ENCODE data around the gene GNGT2.

Gene GNGT2

DNA sequence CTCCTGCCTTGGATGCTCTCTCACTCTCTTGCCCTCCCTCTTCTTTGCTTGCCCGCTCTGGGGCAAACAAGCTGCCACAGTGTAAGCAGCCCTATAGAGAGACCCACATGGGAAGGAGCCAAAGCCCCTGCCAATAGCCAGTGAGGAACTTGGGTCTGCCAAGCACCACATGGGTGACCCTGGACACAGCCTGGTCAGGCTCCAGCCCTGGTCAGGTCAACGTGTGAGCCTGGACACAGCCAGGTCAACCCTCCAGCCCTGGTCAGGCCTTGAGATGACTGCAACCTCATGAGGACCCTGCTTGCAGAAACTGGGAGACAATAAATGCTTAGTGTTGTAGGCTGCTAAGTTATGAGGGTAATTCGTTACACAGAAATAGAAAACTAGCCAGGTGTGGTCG is 34.5 kb upstream of the GNGT2 start:
- TF ChIP-seq NFIC (IDR thresholded peaks at IDR 0.05) (no peak), CREB1 (IDR thresholded peaks at IDR 0.05; ENCODE audit: low read depth) (no peak), EGR1 (IDR thresholded peaks at IDR 0.05) (no peak), TAF1 (IDR thresholded peaks at IDR 0.05; ENCODE audit: low read depth) (no peak), TCF12 (IDR thresholded peaks at IDR 0.05; ENCODE audit: low read depth) (no peak), EP300 (IDR thresholded peaks at IDR 0.05; ENCODE audit: borderline replicate concordance) (no peak)

DNA sequence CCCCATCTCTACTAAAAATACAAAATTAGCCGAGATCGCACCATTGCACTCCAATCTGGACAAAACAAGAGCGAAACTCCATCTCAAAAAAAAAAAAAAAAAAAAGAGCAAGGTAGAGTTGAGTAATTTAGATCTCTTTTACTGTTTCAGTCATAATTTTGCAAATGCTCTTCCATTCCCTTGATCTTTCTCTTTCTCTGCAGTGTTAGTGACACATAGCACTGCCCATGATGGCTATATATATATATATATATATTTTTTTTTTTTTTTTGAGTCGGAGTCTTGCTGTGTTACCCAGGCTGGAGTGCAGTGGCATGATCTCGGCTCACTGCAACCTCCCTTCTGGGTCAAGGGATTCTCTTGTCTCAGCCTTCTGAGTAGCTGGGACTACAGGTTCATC is 32.4 kb upstream of the GNGT2 start:
- TF ChIP-seq, protein P1, sequence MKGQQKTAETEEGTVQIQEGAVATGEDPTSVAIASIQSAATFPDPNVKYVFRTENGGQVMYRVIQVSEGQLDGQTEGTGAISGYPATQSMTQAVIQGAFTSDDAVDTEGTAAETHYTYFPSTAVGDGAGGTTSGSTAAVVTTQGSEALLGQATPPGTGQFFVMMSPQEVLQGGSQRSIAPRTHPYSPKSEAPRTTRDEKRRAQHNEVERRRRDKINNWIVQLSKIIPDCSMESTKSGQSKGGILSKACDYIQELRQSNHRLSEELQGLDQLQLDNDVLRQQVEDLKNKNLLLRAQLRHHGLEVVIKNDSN (IDR thresholded peaks at IDR 0.05): no peak
- TF ChIP-seq CREB1 (IDR thresholded peaks at IDR 0.05; ENCODE audit: low read depth): no peak
- TF ChIP-seq CEBPB (IDR thresholded peaks at IDR 0.05): no peak
- TF ChIP-seq TAF1 (IDR thresholded peaks at IDR 0.05; ENCODE audit: low read depth): no peak
- no peak for TF ChIP-seq YY1 (IDR thresholded peaks at IDR 0.05; ENCODE audit: low read depth)
- TF ChIP-seq NFIC (IDR thresholded peaks at IDR 0.05): no peak
- TF ChIP-seq FOXM1 (IDR thresholded peaks at IDR 0.05; ENCODE audit: borderline replicate concordance, low read depth): no peak

DNA sequence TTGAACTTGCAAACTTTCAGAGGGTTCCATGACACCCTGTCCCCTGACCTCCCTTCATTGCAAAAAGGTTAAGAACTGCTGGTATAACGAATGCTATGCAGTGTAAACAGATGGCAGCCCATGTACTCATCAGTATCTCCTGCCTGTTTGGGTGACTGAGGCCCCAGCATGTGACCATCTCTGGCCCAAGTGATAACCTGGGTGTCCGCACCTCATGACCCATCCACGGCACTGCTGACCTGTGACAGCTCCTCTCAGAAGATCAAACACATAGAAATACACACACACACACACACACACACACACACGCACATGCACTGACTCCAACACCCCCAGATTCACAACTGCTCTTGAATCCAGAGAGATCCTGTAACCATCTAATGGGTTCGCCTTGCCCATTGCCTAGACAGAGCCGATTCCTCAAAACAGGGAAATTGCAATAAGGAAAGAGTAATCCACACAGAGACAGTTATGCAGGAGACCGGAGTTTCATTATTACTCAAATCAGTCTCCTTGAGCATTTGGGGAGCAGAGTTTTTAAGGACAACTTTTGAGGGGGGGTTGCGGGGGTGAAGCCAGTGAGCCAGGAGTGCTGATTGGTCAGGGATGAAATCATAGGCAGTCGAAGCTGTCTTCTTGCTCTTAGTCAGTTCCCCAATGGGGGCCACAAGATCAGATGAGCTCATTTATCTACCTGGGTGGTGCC is 31.5 kb upstream of the GNGT2 start:
- no peak for TF ChIP-seq ZBTB7A (IDR thresholded peaks at IDR 0.05; ENCODE audit: low read depth)
- TF ChIP-seq, protein P1 (IDR thresholded peaks at IDR 0.05): no peak
- no peak for TF ChIP-seq CREB1 (IDR thresholded peaks at IDR 0.05; ENCODE audit: low read depth)
- TF ChIP-seq, protein P2, sequence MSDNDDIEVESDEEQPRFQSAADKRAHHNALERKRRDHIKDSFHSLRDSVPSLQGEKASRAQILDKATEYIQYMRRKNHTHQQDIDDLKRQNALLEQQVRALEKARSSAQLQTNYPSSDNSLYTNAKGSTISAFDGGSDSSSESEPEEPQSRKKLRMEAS (IDR thresholded peaks at IDR 0.05): no peak
- TF ChIP-seq, protein P3, sequence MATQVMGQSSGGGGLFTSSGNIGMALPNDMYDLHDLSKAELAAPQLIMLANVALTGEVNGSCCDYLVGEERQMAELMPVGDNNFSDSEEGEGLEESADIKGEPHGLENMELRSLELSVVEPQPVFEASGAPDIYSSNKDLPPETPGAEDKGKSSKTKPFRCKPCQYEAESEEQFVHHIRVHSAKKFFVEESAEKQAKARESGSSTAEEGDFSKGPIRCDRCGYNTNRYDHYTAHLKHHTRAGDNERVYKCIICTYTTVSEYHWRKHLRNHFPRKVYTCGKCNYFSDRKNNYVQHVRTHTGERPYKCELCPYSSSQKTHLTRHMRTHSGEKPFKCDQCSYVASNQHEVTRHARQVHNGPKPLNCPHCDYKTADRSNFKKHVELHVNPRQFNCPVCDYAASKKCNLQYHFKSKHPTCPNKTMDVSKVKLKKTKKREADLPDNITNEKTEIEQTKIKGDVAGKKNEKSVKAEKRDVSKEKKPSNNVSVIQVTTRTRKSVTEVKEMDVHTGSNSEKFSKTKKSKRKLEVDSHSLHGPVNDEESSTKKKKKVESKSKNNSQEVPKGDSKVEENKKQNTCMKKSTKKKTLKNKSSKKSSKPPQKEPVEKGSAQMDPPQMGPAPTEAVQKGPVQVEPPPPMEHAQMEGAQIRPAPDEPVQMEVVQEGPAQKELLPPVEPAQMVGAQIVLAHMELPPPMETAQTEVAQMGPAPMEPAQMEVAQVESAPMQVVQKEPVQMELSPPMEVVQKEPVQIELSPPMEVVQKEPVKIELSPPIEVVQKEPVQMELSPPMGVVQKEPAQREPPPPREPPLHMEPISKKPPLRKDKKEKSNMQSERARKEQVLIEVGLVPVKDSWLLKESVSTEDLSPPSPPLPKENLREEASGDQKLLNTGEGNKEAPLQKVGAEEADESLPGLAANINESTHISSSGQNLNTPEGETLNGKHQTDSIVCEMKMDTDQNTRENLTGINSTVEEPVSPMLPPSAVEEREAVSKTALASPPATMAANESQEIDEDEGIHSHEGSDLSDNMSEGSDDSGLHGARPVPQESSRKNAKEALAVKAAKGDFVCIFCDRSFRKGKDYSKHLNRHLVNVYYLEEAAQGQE (IDR thresholded peaks at IDR 0.05; ENCODE audit: low read depth): no peak
- no peak for TF ChIP-seq RAD21 (IDR thresholded peaks at IDR 0.05; ENCODE audit: low read depth)
- no peak for TF ChIP-seq TEAD4 (IDR thresholded peaks at IDR 0.05)

DNA sequence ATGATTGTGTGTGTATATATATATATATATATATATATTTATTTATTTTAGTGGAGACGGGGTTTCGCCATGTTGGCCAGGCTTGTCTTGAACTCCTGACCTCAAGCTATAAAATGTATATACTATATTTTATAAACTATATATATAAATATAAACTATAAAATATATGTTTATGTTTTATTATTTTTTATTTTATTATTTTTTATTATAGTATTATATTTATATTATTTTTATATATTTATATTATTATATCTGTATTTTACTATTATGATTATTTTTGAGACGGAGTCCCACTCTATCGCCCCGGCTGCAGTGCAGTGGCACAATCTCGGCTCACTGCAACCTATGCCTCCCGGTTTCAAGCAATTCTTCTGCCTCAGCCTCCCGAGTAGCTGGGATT is 30.7 kb upstream of the GNGT2 start:
- TF ChIP-seq TEAD4 (IDR thresholded peaks at IDR 0.05) (no peak), FOXM1 (IDR thresholded peaks at IDR 0.05; ENCODE audit: borderline replicate concordance, low read depth) (no peak), TCF12 (IDR thresholded peaks at IDR 0.05; ENCODE audit: low read depth) (no peak), EGR1 (IDR thresholded peaks at IDR 0.05) (no peak), NFIC (IDR thresholded peaks at IDR 0.05) (no peak), RAD21 (IDR thresholded peaks at IDR 0.05; ENCODE audit: low read depth) (no peak), YY1 (IDR thresholded peaks at IDR 0.05; ENCODE audit: low read depth) (no peak), CEBPB (IDR thresholded peaks at IDR 0.05) (no peak), EP300 (IDR thresholded peaks at IDR 0.05; ENCODE audit: borderline replicate concordance) (no peak), TAF1 (IDR thresholded peaks at IDR 0.05; ENCODE audit: low read depth) (no peak), CREB1 (IDR thresholded peaks at IDR 0.05; ENCODE audit: low read depth) (no peak), ZBTB7A (IDR thresholded peaks at IDR 0.05; ENCODE audit: low read depth) (no peak)
- TF ChIP-seq, protein P2 (IDR thresholded peaks at IDR 0.05): no peak
- TF ChIP-seq, protein P1 (IDR thresholded peaks at IDR 0.05): no peak
- TF ChIP-seq, protein P3 (IDR thresholded peaks at IDR 0.05; ENCODE audit: low read depth): no peak

DNA sequence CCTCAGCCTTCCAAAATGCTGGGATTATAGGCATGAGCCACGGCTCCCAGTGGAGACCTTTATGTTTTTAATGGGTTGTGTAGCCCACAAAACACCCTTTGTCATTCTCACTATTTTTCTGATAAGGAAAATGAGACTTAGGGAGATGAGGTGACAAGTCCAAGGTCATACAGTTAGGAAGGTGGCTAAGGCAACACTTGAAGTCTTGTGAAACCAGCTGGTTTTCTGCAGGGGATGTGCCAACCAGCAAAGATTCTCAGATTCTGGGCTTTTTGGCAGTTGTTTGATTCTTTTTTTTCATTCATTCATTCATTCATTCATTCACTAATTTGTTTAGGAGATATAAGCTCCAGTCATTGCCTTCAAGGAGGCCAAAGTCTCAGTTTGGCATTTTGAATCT is 30.2 kb upstream of the GNGT2 start:
- TF ChIP-seq RAD21 (IDR thresholded peaks at IDR 0.05; ENCODE audit: low read depth) (no peak), CREB1 (IDR thresholded peaks at IDR 0.05; ENCODE audit: low read depth) (no peak), EP300 (IDR thresholded peaks at IDR 0.05; ENCODE audit: borderline replicate concordance) (no peak), TAF1 (IDR thresholded peaks at IDR 0.05; ENCODE audit: low read depth) (no peak), ZBTB7A (IDR thresholded peaks at IDR 0.05; ENCODE audit: low read depth) (no peak), EGR1 (IDR thresholded peaks at IDR 0.05) (no peak), TEAD4 (IDR thresholded peaks at IDR 0.05) (no peak), TCF12 (IDR thresholded peaks at IDR 0.05; ENCODE audit: low read depth) (no peak), YY1 (IDR thresholded peaks at IDR 0.05; ENCODE audit: low read depth) (no peak), NFIC (IDR thresholded peaks at IDR 0.05) (no peak), CEBPB (IDR thresholded peaks at IDR 0.05) (no peak), FOXM1 (IDR thresholded peaks at IDR 0.05; ENCODE audit: borderline replicate concordance, low read depth) (no peak)
- TF ChIP-seq, protein P1 (IDR thresholded peaks at IDR 0.05): no peak
- TF ChIP-seq, protein P2 (IDR thresholded peaks at IDR 0.05): no peak
